Testis (tissue), 2 donors: Measurements from ENCODE around the gene SLK.

Experiments used
- POLR2A ChIP-seq: fragments of 450-650 bp; IDR thresholded peaks from one replicate; pipeline ENCODE4 v1.6.1; 2017; ENCODE audit warnings: antibody characterized with exemption, mild to moderate bottlenecking, moderate library complexity
- TF ChIP-seq, protein P1 (sequence below), 3 experiments: fragments of 450-650 bp in 2 of 3; fragments of 200-600 bp in 1 of 3; sonication (generic) in 1 of 3; IDR thresholded peaks; one replicate each; pipeline ENCODE4 v1.5.1; 2016 to 2019; ENCODE audit warnings: antibody characterized with exemption in 3 of 3, mild to moderate bottlenecking in 2 of 3, moderate library complexity in 1 of 3

GRCh38 chr10:104077247-104077646, 110.3 kb downstream of the SLK start:
- TF ChIP-seq POLR2A = no peak
- TF ChIP-seq, protein P1, sequence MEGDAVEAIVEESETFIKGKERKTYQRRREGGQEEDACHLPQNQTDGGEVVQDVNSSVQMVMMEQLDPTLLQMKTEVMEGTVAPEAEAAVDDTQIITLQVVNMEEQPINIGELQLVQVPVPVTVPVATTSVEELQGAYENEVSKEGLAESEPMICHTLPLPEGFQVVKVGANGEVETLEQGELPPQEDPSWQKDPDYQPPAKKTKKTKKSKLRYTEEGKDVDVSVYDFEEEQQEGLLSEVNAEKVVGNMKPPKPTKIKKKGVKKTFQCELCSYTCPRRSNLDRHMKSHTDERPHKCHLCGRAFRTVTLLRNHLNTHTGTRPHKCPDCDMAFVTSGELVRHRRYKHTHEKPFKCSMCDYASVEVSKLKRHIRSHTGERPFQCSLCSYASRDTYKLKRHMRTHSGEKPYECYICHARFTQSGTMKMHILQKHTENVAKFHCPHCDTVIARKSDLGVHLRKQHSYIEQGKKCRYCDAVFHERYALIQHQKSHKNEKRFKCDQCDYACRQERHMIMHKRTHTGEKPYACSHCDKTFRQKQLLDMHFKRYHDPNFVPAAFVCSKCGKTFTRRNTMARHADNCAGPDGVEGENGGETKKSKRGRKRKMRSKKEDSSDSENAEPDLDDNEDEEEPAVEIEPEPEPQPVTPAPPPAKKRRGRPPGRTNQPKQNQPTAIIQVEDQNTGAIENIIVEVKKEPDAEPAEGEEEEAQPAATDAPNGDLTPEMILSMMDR (IDR thresholded peaks at IDR 0.05) = no peak
